HG03565 (cell line): ENCODE results near the gene BICC1.

Experiments
- ATAC-seq: cut with Tn5 transposase; IDR thresholded peaks from one replicate; pipeline ENCODE4 v1.9.1; 2021; ENCODE audit warnings: mild to moderate bottlenecking, moderate library complexity; ENCODE audit not compliant: unreplicated experiment

The BICC1 gene

DNA sequence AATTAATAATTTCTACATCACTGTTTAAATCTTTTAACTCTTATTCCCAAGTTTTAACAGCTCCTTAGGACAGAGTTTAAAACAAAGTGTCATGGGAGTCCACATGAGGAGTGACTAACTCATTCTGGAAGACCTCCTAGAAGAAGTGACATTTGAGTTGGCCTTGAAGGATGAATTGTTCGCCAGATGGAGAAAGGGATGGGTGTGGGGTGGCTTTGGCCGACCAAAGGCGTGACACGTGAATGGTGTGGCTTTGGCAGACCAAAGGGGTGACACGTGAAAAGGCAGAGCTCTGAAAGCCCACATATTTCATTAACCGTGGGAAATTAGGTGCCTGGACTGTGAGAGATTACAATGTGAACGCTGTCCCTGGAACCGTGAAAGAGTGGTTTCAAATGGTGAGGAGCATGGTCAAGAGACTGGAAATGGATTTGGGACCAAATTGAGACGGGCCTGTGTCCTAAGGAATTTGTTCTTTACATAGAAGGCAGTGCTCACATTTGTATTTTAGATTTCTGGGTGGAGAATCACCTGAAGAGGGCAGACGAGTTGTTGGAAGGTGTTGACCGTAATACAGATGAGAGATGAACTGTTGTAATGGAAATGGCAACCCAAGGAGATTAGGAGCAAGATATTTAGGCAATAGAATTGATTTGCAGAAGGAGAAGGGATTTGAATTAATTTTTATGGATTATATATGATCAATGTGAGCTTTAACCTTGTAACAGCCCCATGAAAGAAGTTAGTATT, 228.1 kb downstream of the BICC1 start:
- ATAC-seq = no peak

DNA sequence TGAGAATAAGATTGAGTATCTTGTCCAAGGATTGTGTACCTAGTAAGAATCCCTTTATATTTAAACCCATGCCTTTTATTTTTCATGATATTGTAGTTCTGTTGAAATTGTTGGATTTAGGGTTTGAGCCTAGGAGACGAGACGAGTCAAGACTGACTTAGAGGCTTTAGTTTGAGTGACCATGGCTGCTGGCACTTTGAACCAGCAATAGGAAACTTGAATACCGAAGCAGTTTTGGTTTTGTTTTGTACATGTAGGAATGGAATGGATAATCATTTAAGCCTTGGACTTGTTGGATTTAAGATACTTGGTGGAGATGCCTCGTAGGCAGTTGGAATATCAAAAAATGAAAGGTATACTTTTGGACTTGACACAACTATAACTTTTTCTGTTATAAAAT, 229.0 kb downstream of the BICC1 start:
- no peak for ATAC-seq

DNA sequence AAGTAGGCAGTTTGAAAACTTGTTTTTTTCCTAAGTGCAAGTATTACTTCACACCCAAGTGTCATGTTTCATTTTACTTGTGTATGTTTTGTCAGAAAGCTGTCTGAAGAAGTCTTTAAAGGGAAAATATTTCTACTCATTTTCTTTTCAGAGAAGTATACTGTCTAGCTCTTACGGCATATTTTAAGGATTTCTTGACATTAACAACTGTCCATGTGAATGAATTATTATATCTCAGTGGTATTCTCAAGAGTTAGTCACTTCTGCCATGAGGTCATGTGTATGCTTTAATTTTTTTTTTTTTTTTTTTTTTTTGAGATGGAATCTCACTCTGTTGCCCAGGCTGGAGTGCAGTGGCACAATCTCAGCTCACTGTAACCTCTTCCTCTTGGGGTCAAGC, 229.5 kb downstream of the BICC1 start:
- ATAC-seq = no peak

DNA sequence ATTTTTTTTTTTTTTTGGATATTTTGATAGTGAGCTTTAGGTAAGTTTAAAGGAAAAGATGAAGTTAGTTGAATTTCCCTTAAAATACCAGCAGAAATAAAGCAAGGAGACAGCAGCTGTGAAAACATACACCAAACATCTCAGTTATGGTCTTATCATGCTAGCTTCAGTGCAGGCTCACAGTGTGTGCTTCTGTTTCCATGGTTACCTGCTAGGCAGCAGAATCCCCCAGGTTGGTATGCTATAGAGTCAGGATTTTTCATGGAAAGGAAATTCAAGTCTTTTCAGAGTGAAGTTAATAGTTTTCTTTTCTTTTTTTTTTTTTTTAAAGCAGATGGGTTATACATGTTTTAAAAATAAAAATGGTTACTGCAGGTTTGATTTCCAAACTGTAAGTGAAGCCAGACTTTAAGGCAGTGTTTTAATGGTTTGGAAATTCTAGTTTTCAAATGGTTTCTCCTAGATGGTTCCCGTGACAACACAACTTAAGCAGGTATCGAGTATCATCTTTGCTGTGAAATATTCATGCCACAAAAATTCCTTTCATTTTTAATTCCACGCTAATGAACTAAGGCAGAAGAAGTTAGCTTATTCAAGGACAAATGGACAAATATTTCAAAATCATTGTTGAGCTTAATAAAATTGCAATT, 230.9 kb downstream of the BICC1 start:
- no peak for ATAC-seq

DNA sequence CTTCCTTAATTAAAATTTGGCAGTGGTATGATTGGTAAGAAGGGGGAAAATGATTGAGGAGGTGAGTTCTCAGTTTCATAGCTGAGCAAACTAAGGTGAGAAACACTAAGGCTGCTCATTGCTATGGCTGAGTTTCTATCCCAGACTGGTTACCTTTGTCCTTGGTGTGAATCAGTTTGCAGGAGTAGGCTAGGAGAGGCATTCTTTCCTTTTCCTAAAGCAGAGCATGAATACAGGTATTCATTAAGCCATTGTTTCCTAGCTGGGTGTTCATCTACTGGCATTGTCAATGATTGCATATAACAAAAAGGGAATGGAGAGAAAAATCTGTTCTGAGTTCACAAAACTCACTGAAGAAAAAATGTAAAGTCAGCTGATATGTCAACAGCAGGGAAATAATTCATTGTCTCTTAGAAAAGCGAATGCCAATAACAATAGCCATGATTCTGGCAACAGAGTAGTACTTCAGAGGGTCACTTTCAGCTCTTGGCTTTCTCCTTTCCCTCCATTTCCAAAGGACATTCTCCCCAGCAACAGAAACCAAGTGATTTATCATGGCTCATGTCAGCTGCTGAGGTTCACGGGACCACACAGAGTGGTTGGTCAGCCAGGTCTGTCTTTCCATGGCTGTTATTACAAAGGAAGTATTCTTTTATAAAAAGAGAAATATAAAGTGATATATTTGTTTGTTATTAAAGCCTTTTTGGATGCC, 234.0 kb downstream of the BICC1 start:
- no peak for ATAC-seq

DNA sequence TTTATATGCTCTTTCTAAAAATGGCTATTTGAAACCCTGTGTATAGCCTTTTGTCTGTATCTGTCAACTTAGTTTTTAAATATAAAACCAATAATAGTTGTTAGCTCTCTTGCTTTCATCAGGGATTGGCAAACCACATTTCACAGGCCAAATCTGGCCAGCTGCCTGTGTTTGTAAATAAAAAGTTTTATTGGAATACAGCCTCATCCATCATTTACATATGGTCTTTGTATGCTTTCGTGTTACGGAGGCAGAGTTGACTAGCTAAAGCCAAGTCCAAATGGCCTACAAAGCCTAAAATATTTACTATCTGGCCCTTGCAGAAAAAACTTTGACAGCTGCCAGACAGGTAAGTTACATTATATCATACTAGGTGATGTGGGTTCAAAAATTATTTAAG, 235.0 kb downstream of the BICC1 start:
- ATAC-seq = no peak

DNA sequence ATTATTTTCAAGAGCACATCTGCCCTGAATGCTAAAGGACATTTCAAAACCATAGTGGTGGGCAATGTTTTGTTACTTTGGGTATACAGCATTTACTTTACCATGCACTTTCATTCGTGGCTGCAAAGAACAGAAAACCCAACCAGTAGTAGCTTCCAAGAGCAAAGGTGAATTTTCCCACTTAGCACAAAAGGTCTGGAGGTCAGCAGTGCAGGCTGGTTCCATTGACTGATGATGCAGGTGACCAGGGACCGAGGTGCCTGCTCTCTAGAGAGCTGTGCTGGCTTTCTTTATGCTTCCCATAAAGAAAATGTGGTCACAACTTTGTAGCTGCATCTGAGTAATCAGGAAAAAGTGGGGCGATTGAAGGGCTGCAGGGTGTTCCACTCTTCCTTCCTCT, 240.0 kb downstream of the BICC1 start:
- ATAC-seq = no peak

DNA sequence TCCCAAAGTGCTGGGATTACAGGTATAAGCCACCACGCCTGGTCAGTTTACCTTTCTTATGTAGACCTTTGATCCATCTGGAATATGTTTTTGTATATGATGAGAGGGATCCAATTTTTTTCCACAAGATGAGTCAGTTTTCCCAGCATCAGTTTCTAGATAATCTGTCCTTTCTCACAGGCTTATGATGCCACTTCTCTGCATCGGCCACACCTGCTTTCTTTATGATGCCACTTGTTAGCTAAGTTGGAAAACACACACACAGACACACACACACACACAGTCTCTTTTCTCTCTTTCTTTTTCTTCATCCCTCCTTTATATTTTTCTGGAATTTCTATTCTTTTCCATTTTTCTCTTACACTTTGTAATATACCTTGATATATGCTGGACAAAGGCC, 240.8 kb downstream of the BICC1 start:
- no peak for ATAC-seq

DNA sequence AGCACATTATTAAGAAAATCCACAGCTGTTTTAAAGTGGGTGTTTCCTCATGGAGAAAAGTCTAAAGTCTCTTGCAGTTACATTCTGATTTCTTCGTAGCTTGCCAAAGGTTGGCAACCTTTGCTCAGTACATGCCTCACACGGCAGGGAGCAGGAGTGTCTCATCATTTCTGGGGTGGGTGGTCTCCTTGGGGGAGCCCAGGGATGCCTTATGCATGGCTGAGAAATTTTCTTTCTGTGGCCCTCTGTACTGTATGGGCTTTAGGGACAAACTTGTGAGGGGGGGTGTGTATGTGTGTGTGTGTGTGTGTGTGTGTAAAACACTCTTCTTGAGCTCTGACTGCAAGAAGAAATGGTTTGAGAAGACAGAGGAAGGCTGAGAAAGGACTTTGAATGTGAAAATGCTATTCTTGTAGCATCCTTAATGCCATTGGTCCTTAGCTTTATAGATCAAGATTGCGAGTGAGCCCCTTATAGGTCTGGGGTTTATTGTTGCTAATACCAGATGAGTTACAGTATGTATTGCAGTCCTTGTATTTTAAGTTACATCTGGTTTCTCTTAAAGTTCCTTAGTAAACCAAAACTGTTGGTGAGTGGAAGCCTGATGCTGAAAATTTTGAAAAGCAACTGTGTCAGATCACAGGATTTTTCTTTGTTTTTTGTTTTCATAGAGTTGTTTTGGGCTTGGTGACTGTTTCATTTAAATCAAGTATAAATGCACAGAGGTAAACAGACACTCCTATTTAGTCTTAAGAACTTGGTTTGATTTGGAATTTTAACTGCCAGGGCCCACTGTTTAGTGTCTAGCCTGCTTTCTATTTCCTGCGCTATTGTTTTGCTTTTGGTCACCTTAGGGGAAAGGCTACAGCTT, 242.0 kb downstream of the BICC1 start:
- ATAC-seq = no peak

DNA sequence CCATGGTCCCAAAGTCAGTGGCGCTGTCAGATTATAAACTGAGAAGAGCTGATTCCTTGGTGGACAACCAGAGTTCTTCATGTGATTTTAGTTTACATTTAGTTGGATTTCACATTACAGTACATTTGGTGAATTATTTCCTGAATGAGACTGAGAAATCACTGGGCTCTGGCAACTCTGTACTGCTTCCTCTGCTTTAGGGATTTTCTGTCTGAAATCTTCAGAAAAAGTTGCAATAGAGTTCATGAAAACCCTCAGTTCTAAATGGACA, 242.6 kb downstream of the BICC1 start:
- no peak for ATAC-seq

DNA sequence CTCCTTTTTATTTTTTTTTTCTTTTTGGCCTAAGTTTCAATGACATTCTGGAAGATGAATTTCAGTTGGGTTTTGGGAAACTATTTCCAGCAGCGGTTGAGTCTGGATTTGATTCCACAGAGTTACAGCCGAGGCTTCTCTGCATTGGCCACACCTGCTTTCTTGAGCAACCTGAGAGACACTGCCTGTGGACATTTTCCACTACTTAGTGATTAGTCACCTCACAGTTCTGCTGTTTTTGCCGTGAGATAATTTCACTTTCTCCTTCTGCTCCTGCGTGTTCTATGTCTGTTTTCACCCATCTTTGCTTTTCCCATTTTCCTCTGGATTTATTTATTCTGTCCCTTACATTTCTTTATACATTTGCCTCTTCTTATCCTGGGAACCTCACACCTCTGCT, 243.0 kb downstream of the BICC1 start:
- no peak for ATAC-seq

DNA sequence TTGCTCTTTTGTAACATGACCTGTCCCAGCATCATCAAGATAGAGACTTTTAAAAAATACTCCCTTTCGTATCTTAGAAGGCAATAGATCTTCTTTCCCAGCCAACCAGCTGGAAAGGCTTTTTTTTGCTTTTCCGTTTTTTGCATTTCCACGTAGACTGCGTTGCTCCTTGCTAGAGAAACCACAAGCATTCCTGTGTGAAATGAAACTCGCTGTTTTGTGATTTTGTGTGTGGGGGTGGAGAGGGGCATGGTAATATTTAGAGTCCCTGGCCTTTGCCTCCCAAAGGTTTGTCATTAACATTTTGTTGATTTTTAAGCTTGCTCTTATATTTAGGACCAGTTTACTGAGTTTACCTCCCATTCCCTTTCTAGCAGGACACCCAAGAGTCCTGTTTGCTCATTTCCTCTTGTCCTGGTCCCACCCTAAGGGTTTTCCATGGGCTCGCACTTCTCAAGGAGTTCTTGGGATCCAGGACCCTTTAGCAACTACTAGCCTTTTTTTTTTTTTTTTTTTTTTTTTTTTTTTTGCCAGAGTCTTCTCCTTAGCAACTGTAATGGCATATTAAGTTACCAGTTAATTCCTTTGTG, 243.6 kb downstream of the BICC1 start:
- no peak for ATAC-seq

DNA sequence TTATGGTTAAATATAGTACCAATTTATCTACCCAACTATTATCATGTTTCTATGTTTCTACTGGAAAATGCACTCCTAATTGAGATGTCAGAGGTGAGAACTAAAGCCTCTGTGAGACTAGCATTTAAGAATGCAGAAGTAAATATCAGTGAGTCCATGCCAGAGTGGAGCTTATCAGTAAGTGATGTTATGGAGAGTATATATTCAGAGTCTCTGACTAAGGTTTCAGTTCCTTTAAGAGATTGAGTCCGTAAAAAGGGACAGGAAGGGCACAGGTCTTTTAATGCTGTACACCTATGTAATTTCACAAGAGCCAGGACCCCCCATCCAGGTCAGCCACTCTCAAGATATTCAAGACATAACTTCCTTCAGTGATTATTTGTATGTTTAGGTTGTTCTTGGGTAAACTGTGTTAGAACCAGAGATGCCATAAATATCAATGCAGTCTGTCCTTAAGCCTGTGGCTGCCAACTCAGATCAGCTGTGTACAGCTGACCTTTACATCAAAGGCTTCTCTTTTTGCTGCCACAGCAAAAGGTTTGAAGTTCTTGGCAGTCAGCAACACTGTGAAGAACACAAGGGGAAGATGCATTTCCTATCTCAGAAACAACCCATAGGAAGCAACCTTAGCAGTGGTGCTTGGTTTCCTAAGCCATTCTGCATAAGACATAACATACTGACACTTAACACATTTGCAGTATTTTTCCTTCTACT, 244.8 kb downstream of the BICC1 start:
- ATAC-seq = peak; percentile 43

DNA sequence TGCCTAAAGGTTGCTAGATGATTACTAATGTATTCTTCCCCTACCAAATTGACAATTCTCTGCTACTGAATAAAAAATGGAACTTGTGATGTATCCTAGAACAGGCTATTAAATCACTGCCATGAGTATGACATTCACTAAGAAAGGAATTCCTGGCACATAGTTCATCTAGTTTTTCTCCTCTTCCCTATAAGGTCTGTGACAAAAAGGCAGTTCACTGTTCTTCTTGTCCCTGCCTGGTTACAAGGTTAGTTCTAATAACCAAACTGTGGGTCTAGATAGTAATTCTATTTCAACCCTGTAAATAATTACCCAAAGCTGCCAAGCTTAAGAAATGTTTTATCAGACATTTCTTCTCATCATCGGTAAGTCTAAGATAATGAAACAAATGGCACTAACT, 245.6 kb downstream of the BICC1 start:
- ATAC-seq = no peak

DNA sequence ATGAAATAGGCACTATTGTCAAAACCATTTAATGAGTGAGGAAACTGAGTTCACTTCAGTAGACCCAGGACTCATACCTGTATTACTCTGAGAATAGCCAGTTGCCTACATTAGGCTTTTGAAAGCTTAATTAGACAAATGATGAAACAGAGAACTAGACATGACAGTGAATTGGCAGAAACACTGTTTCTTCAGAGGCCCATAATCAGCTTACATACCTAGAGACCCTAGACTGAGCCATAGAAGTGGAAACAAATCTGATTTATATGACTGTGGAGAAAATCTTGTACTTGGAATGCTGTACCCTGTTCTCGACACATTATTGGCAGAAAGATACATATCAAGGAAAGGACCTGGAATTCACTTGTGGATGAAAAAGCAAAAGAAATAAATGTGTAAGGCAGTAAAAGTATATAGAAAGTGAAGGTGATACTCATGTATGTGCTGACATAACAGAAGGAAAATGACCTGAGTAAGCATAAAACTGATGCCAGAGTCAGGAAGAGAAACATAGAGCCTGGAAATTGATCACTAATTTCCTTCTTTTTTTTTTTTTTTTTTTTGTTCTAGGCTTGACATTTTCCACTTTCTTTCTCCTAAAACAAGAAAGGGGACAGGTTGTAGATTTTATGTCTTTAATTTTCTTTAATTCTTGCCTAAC, 251.5 kb downstream of the BICC1 start:
- no peak for ATAC-seq

DNA sequence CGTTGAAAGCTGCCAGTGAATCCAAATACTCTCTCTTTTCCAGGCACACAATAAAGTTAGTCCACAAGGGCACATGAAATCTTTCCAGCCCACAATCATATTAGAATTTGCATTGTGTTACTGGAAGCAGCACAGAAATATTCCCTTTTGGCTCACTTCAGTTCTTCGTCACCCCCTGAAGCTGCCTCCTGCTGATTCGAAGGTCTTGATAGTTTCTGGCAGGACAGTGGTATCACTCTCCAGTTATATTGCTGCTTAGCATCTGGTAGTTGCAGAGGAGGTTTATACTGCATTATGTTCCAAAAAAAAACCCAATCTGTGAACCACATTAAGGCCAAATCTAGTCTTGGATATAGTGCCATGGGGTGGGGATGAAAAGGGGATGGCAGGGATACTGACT, 253.2 kb downstream of the BICC1 start:
- no peak for ATAC-seq

DNA sequence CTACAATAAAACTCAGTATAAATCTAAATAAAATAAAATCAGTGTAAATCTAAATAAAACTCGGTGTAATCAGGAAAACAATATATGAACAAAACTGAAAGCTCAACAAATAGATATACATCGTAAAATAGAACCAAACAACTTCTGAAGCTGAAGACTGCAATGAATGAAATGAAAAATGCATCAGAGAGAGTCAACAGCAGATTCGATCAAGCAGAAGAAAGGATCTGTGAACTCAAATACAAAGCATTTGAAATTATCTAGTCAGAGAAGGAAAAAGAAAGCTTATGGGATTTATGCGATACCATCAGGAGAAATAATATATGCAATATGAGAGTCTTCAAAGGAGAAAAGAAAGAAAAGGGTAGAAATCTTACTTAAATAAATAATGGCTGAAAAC, 255.0 kb downstream of the BICC1 start:
- no peak for ATAC-seq

DNA sequence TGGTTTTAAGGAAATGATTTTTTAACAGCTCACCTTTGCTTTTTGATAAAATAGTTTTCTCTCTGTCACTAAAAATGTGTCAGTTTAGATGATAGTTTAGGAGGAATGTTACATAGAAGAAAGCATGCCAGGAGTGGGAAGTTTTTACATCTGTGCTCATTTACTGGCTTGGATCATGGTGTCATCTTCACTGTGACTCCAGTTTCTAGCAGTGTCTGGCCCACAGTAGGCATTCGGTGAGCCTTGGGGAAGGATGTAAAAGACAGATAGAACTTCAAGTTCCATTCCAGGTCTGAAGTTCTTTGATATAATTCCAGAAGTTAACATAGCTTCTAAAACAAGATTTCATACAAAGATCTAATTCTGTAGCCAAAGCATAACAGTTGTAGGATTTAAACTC, 259.2 kb downstream of the BICC1 start:
- no peak for ATAC-seq

DNA sequence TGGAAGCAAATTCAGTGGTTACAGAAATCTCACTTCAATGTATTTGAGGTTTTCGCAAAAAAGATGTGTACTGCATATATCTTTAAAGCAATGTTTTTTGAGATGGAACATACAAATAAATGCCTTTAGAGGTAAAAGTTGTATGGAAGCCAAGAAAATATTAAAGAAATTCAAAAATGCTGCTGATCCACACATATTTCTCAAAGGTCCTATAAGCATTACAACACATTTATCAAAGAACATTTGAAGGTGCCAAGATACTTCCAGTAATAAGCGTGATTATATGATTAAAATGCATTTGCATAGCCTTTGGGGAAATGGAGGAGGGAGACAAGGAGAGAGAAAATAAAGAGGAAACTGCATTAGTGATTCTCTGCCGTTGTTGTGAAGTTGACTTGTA, 260.1 kb downstream of the BICC1 start:
- ATAC-seq = no peak

DNA sequence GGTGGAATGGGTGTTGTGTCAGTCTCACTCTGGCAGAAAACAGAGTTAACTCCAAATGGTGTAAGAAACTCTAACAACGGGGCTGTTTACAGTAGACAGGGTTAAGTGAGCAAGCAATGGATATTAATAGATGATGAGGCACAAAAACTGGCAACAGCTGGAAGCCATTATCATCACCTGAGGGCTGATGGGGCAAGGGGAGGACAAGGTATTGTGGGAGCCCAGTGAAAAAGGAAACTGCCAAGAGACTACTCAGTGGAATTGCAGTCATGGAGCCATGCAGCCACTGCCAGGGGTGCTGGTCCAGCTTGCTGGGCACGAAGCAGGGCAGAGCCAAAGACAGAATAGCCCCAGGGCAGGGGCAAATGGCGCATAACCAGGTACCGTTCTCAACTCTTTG, 260.7 kb downstream of the BICC1 start:
- ATAC-seq = no peak
